ENCODE measurements around the gene SLC6A7.

SLC6A7 gene

GRCh38 chr5:150189728-150190502, at the start of gene SLC6A7:
TSS of gene SLC6A7 (plus strand) at chr5:150190062. CDS start at chr5:150190328, 266 bp downstream.
- DNase-seq = no peak

DNA sequence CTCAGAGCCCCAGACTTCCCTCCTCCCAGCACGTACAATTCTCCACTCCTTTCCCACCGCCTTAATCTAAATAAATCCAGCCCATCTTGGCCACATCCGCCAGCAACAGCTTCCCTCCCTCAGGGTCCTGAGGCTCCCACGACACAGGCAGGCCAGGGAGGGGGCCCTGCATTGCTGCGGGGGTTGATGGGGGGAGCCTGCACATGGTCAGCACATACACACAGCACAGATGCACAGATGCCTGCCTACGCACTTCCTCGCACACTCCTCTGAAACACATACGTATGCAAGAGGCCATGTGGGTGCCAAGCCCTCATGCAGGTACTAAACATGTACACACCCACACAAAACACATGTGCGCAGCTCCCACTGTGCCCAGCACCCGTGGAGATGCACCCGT, 49.0 kb upstream of the SLC6A7 start:
- no peak for DNase-seq

- DNase-seq = no peak
Observed at GRCh38 chr5:150141544-150142184, 48.2 kb upstream of the SLC6A7 start.

GRCh38 chr5:150142185-150142958, 47.5 kb upstream of the SLC6A7 start:
- no peak for DNase-seq

GRCh38 chr5:150142959-150143349, 46.9 kb upstream of the SLC6A7 start:
- no peak for DNase-seq

GRCh38 chr5:150143350-150144245, 46.3 kb upstream of the SLC6A7 start:
- DNase-seq = no peak

- DNase-seq = no peak
Observed at GRCh38 chr5:150144246-150144801, 45.5 kb upstream of the SLC6A7 start.

DNA sequence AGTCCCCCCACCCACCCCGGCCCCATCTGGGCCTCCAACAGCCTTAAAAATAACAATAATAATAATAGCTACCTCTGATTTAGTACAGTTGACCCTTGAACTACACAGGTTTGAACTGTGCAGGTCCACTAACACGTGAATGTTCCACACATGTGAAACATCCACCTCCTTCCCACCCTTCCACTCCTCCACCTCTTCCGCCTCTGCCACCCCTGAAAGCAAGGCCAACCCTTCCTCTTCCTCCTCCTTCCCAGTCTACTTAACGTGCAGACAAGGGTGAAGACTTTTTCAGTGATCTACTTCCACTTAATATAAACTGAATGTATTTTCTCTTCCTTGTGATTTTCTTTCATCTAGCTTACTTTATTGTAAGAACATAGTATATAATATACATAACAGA, 45.0 kb upstream of the SLC6A7 start:
- DNase-seq = no peak

GRCh38 chr5:150146235-150146634, 43.6 kb upstream of the SLC6A7 start:
- no peak for DNase-seq

DNA sequence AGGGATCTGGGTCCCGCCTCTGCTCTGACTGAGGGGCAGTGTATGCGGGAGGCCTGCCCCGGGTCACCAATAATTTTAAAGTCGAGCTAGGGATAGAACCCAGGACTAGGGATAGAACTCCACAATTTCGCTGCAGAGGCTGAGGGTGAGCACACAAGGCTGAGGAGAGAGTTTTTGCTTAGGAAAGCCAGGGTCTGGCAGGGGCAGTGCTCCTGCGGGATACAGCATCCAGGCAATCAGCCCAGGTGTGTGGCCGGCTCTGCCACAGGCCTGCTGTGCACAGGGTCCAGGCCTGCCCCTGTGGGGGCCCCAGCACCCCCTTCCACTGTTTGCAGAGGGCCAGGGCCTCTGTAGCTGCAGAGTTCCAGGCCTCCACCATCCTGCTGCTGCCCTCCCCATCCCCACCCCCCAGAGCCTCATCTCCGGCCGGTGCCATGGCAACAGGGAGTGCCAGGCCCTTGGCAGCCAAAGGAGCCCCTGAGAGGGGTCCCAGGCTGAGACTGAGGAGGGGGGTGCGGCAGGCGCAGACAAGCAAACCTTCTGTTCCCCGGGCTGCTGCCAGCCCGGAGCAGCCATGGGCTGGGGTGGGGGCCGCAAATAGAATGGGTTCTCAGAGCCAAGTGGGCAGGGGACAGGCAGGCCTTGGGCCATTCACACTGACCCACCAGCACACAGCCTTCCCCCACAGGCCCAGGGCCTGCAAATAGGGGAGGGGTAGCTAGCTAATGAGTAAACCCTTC, 42.8 kb upstream of the SLC6A7 start:
- no peak for DNase-seq

DNA sequence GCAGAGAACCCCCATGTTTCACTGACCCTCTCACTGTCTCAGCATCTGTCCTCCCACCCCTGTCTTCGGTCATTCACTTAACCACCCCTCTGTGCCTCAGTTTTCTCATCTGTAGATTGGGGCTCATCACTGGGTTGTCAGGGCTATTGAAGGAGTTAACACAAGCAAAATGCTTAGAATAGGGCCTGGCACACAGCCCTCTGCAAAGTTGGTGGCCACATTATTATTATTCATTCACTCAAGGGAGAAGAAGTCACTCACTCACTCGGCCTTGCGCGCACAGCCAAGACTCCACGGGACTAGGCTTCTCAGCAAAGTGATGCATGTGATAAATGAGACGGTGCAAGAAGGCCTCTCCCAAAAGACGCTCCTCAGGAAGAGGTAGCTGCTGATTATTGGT, 42.2 kb upstream of the SLC6A7 start:
- DNase-seq = no peak

- no peak for DNase-seq
Observed at GRCh38 chr5:150148117-150148927, 41.5 kb upstream of the SLC6A7 start.

- peak; percentile 11 for DNase-seq
Observed at GRCh38 chr5:150149618-150150017, 40.2 kb upstream of the SLC6A7 start.

DNA sequence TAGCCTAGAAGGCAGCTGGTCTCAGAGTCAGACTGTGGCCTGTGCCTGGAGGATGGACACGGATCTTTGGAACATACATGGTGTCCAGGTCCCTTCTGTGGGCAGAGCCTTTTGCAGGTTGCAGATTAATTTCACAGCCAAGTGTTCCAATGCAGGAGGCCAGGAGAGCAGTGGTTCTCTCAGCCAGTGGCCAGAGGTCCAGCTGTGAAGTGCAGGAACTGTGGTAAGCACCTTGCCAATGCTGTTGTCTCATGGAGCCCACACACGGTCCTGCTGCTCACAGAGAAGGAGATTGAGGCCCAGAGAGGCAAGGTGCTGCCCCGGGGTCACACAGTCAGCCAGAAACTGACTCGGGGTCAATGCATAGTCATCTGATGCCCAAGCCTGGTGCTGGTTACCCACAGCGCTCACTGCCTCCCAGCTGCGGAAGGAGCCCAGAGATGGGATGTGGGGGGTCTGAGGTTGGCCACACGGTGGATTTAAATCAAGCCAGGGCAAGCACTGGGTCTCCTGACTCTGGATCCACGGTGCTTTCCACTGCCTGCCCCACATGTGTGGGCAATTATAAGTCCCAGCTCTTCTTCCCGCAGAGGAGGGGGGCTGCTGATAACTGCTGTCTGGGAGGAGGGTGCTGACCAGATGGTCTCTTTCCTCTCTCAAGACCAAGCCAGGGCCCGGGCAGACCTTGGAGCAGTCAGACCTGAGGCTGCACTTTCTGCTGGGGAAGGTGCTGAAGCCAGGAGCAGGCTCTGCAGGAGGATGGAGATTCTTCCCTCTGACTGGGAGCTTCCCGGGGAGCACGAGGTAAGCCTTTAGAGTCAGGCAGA, 37.0 kb upstream of the SLC6A7 start:
- DNase-seq = peak; percentile 18

GRCh38 chr5:150153483-150153882, 36.4 kb upstream of the SLC6A7 start:
- no peak for DNase-seq

- DNase-seq = no peak
Observed at GRCh38 chr5:150153957-150154617, 35.8 kb upstream of the SLC6A7 start.

DNA sequence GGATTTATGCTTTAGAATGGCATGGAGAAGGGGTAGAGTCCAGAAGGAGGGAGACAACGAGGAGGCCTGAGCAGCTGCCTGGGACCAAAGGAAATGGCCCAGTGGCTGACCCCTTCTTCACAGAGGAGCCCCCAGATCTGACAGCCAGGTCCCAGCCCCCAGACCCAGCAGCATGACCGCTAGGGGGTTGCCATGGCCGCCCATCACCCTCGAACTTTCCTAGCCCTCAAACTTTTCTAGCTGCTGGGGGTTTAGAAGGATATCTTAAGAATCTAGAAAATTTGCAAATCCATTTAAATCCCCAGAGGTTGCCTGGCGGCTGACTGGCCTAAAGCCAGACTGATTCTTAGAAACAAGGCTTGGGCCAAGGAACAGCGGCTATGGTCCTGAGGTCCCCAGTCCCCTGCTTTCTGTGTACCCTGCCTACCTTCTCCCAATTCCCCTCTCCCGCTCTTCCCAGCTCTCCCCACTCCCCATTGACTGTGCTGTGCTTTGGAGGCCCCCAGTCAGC, 35.2 kb upstream of the SLC6A7 start:
- no peak for DNase-seq

DNA sequence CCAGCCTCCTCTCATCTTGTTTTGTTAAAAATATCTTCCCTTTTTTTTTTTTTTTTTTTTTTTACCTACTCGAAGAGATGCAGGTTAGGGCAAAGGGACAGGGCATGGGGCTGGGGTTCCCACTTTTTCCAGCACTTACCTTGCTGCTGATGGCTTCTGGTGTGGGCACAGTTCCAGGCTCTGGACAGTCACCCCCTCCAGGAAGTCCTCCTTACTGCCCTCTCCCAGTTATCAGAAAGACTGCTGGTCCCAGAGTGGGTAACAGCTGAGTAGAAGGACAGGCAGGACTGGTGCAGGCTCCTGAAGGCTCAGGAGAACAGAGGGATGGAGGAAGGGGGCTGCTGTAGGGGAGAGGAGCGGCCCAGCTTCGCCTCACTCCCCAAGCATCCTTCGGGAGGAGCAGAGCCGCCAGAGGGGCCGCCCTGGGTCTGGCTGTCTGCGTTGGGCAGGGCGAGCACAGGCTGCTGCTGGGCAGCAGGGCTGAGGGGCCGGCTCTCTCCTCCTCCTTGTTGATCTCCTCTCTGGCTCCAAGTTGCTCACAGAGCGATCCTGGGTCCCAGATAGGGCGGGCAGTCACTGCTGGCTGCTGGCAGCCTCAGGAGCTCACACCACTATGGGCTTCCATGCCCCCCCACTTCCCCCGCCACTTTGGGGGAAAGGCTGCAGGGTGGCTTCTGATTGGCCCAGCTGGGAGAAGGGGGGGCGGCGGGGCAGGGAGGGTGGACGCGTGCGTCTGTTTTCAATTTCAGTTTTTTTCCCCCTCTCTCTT, 34.4 kb upstream of the SLC6A7 start, which contains the start of gene PDGFRB:
TSS of gene PDGFRB (minus strand) at position 588 of the 769 bp plus-strand sequence. CDS start 18,798 bp downstream, outside the sequence.
- no peak for DNase-seq
